WERI-Rb-1 (cell line): Measurements from ENCODE around the gene LPO.

Experiments used
- DNase-seq: peaks from one replicate; pipeline ENCODE4 v3.0.0-alpha.2; 2020
- H3K27ac ChIP-seq: fragments of 250-450 bp; sonication (Bioruptor Pico); 2 replicates; pipeline ENCODE4 v1.5.1; 2020; ENCODE audit warnings: mild to moderate bottlenecking, moderate library complexity
- H3K27me3 ChIP-seq: fragments of 250-450 bp; sonication (Bioruptor Pico); 2 replicates; pipeline ENCODE4 v1.5.1; 2021; ENCODE audit warnings: mild to moderate bottlenecking, low read depth, moderate library complexity; ENCODE audit not compliant: insufficient read depth, severe bottlenecking
- H3K36me3 ChIP-seq: fragments of 250-450 bp; sonication (Bioruptor Pico); 2 replicates; pipeline ENCODE4 v1.5.1; 2020; ENCODE audit warnings: mild to moderate bottlenecking, moderate library complexity
- H3K4me3 ChIP-seq: 2 replicates; pipeline ENCODE4 v1.5.1; 2011; ENCODE audit warnings: low read depth, mild to moderate bottlenecking, control low read depth, low read length
- H3K9me3 ChIP-seq: fragments of 250-450 bp; sonication (Bioruptor Pico); 2 replicates; pipeline ENCODE4 v1.5.1; 2021; ENCODE audit warnings: mild to moderate bottlenecking, moderate library complexity; ENCODE audit not compliant: severe bottlenecking
- CTCF ChIP-seq: IDR thresholded peaks from 2 replicates; pipeline ENCODE4 v1.5.1; 2011; ENCODE audit warnings: low read depth, mild to moderate bottlenecking, control low read depth, inconsistent platforms, low read length

The LPO gene

GRCh38 chr17:58312021-58312630, 73.7 kb downstream of the LPO start:
- no peak overlapping the region for H3K4me3 ChIP-seq
- H3K27ac ChIP-seq = peak overlapping the region; percentile 84
- H3K27me3 ChIP-seq = no peaks in the 10 kb centered on the region
- no peak for TF ChIP-seq CTCF
- peaks cover 49% of the 10 kb centered on the region for H3K36me3 ChIP-seq
- peak; percentile 8 for DNase-seq
- peaks cover 13% of the 10 kb centered on the region for H3K9me3 ChIP-seq

- no peak overlapping the region for H3K4me3 ChIP-seq
- H3K27me3 ChIP-seq = no peaks in the 10 kb centered on the region
- H3K9me3 ChIP-seq = peaks cover 13% of the 10 kb centered on the region
- TF ChIP-seq CTCF = no peak
- peaks cover 42% of the 10 kb centered on the region for H3K36me3 ChIP-seq
- no peak for DNase-seq
- H3K27ac ChIP-seq = peak overlapping the region; percentile 84
These were observed 74.4 kb downstream of the LPO start for GRCh38 chr17:58312829-58313228.

GRCh38 chr17:58313815-58314705, 75.7 kb downstream of the LPO start:
- DNase-seq = peak; percentile 81
- Histone ChIP-seq H3K27ac (peak overlapping the region; percentile 84), H3K27me3 (no peaks in the 10 kb centered on the region), H3K36me3 (peaks cover 35% of the 10 kb centered on the region), H3K4me3 (no peak overlapping the region), H3K9me3 (peaks cover 13% of the 10 kb centered on the region)
- TF ChIP-seq CTCF = no peak

- no peaks in the 10 kb centered on the region for H3K27me3 ChIP-seq
- peaks cover 13% of the 10 kb centered on the region for H3K9me3 ChIP-seq
- DNase-seq = no peak
- TF ChIP-seq CTCF = no peak
- peaks cover 34% of the 10 kb centered on the region for H3K36me3 ChIP-seq
- no peak overlapping the region for H3K4me3 ChIP-seq
- H3K27ac ChIP-seq = peak overlapping the region; percentile 84
These were observed 76.3 kb downstream of the LPO start for GRCh38 chr17:58314706-58315015.

- TF ChIP-seq CTCF = no peak
- H3K36me3 ChIP-seq = peaks cover 28% of the 10 kb centered on the region
- peak; percentile 4 for DNase-seq
These were observed 76.9 kb downstream of the LPO start for GRCh38 chr17:58315281-58315711.

More at GRCh38 chr17:58315281-58315711, 76.9 kb downstream of the LPO start:
- peaks cover 13% of the 10 kb centered on the region for H3K9me3 ChIP-seq
- H3K27me3 ChIP-seq = no peaks in the 10 kb centered on the region
- peak overlapping the region; percentile 84 for H3K27ac ChIP-seq
- no peak overlapping the region for H3K4me3 ChIP-seq
